NCI-H748 (cell line): Measurements from ENCODE around the gene SLC25A31.

Source experiments
- DNase-seq: peaks from one replicate; lab custom pipeline; 2025; ENCODE audit not compliant: unreplicated experiment; lab: John Stamatoyannopoulos, UW

Gene SLC25A31

DNA sequence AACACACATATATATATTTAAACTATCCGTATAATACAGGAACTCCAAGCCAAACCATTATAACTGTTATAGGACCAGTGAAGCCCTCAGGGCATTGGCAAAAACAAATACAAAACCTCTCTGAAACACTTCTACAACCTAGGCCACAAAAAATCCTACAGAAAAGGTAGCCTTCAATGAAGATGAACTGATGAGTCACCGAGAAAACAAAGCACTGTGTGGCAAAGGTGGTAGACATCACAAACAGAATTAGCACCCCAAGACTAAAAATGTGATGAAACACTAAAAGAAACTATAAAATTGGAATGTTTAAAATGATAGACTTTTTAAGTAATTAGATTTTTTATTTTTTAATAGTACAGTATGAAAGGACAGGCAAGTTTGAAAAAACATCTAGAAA, 46.4 kb downstream of the SLC25A31 start:
- DNase-seq = no peak

DNA sequence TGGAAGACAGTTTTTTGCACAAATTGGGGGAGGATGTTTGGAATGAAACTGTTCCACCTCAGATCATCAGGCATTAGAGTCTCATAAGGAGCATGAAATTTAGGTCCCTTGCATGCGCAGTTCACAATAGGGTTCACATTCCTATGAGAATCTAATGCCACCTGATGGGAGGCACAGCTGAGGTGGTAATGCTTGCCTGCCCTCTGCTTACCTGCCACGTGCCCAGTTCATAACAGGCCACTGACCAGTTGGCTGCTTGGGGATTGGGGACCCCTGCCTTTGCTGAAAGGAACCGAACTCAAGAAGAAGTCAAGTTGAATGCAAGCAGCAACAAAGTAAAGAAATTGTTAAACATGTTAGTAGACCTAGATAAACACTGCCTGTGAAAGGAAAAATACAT, 47.3 kb downstream of the SLC25A31 start:
- DNase-seq = no peak

DNA sequence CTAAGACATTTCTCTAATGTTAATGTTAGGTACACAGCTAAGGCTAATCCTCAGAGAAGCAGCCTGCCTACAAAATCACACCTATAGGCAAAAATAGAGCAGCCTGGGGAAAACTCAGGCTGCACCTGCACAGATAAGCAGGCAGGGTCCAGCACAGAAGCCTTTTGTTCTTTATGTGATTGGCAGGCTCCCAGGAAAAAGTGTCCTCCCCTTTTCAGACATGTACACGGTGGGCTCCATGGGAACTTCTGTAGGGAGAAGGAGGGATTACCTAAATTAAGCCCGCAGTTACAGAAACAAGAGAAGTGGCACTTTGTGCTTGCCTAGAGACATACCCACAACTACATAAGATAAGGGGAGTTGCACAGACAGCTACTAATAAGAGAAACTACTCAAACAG, 47.9 kb downstream of the SLC25A31 start:
- DNase-seq = peak; percentile 41

DNA sequence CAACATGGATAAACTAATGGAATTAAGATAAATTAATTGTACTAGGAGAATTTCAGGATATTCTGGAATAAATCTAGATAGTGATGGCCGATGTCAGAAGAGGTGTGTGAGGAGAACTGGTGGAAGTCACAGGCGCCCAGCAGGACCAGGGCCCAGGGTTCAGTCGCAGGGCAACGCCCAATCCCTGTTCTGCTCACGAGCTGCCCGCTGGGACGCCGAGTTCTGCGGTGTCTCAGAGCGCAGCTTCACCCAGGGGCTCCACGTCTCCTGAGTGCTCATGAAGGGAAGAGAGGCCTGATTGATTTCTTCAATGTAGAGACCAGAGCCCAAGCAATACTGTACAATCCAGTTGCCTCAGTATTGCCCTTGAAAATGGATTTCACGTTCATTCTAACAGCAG, 50.4 kb downstream of the SLC25A31 start:
- DNase-seq = no peak

DNA sequence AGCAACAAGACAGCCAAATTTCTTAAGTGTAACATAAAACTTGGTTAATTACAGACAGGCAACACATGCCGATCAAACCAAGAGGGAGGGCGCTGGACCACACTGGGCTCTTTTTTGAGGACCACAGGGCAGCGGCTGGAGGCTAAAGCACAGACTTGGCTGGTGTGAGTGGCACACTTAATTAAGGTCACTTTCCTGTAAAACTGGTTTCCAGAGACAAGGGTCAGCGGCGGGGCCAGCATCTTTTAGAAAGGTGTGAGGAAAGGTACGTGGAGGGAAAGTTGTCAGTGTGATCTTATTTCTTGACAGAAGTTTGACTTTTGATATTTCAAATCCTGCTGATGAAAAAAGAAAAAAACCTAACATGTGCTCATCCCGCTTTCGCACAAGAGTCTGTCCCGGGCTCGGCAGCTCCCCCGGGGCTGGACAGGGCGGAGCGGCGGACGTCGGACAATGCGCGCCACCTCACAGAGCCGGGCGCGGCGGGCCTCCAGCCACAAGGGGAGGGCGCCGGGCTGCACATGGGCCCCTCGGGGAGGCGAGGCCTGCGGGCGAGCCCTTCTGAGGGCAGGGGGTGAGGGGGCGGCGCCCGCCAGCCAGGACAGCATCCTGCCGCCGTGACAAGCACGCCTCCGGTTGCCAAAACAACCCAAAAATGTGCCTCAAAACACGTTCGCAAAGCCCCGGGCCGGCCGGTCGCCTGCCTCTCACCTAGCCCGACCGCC, 51.3 kb downstream of the SLC25A31 start:
- DNase-seq = peak; percentile 43

DNA sequence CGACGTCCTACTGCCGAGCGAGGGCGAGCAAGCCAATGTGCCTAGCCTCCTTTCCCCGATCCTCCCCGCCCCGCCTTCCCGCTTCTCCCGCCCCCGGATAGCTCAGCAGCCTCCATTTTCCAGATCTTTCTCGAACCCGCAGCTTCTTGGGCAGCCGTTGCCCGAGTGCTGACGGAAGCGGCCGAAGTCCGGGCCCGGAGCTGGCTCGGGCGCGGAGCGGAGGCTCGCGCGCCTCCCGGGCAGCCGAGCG, 51.8 kb downstream of the SLC25A31 start:
- peak; percentile 80 for DNase-seq

DNA sequence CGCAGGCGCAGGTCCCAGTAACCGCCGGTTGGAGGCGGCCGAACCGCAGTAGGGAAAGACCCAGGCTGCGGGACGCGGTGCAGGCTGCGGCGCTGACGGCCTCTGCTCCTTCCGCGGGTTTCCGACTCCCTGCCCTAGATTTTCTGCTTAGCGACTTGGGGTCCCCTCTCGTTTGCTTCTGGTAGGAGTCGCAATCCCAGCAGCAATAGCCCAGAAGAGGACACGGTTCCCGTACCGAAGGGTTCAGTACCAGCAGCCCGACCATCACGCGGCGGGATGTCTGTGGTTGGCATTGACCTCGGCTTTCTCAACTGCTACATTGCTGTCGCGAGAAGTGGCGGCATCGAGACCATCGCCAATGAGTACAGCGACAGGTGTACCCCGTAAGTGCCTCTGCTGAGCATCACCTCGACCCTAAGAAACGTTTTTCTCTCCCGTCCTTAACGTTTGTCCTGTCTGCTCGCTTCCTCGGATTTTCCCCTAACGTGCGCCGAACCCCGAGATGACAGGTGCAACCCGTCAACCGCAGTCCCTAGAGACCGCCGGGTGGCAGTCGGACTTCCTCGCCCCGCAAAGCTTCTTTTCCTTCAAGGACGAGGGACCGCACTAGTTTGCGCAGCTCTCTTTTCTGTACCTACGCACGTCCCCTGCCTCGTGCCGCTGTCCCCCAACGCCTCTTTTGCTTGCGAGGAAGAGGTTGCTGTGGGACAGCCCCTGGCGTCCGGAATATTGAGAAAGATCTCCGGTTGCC, 52.2 kb downstream of the SLC25A31 start, which contains the start of gene HSPA4L:
HSPA4L (plus strand) TSS at position 48 of the 751 bp plus-strand sequence; CDS start at position 277, 229 bp downstream.
- peak; percentile 55 for DNase-seq

DNA sequence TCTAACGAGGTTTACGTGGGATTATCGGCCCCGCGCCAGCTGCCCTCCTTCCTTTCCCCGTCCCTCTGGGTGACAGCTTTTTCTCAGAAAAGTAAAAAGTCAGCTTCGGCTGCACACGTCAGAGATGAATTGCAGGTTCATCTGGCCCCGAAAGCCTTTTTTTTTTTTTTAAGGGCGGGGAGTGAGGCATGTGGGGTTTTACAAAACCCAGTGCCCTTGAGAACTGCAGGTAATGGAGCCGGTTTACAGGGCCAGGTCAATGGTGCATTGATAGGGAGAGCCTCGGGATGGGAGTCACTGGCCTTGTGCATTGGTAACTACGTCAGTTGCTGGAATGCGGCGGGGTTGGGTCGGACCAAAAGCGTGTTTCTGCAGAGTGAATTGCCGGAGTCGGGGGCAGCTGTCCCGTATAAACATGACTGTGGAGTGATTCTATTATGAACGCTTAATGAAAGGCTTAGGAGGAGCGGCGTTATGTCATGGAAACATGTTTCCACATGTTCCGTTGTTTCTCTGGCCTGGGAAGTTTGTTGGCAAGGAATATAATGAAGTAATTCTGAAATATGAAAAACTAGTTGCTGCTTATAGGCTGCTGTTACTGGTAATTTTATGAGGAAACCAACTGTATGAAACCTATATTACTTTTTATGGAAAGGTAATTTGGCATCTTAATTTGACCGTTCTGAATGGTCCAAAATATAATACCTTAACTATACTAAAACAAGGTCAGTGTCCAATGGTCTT, 53.0 kb downstream of the SLC25A31 start:
- peak; percentile 40 for DNase-seq

DNA sequence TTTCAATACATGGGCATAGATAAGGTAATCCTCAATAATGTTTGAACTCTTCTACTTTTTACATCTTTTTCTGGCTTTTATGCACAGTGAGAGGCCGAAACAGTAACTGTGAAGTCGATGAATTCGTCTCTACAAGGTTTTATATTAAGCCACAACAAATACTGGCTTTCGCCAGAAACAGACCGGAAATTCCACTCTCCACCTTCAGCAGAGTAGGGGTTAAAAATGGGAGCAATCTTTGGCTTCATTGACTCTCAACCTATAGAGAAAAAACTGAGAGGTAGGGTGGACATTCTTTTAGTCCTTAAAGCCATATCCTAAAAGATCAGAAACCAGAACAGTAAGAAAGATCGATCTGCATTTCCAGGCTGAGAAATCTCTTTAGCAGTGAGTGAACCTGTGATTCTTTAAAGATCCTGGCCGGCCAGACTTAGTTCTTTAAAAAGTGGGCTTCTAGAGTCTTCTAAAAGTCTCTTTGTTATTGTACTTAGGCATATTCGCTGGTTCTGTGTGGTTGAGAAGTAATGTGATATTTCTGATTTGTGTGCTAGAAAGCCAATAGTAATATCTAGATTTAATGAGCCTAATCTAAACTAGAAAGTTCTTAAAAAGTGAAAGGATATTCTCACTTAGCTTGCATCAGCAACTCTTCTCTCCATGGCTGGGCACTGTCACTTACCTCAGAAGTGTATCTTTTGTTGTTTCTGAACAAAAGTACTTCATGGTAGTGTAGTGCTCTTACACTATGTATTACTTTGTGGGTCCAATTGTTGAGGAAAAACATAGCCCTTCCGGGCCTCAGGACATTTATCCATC, 54.0 kb downstream of the SLC25A31 start:
- no peak for DNase-seq

DNA sequence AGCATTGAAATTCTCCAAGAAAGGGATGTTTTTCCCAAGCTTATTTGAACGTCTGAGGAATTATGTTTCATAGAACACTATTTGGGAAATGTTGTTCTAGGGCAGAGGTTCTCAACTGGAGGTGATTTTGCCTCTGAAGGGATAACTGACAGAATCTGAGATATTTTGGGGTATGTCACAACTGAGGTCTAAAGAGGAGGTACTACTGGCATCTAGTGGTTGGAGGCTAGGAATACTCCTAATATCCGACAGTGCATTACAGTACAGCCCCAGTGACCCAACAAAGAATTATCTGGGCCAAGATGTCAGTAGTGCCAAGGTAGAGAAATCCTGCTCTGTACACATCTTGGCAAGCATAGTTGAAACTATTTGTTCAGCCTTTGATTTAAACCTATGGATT, 58.3 kb downstream of the SLC25A31 start:
- peak; percentile 1 for DNase-seq

DNA sequence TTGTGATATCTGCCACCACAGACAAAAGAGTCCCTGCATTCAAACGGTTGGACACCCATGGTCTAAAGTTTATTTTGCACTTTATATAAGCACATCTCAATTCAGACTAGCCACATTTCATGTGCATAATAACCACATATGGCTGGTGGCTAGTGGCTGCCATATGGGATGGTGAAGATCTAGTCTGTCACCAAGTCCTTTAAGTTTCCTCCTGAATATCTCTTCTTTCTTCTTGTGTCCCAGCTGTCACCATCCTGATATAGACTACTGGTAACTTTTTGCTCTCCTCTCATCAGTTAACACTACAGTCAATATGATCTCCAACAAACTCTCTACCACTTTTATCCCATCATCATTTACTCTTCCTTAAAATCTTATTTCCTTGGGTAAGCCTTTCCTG, 61.2 kb downstream of the SLC25A31 start:
- DNase-seq = no peak

DNA sequence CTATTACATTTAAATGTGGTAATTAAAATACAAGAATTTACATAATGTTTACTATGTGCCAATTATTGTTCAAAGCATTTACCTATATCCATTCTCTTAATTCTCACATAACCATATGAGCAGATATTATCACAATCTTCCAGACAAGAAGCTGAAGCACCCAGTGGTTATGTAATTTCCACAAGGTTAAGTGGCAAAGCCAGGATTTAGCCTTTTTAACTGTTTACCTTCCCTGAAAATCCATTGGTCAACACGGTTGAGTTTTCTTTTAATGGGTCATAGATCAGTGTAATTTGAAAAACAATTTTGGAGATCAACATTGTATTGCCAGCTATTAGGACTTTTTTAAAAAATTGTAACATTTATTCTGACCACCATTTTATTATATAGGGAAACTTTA, 63.3 kb downstream of the SLC25A31 start:
- no peak for DNase-seq

DNA sequence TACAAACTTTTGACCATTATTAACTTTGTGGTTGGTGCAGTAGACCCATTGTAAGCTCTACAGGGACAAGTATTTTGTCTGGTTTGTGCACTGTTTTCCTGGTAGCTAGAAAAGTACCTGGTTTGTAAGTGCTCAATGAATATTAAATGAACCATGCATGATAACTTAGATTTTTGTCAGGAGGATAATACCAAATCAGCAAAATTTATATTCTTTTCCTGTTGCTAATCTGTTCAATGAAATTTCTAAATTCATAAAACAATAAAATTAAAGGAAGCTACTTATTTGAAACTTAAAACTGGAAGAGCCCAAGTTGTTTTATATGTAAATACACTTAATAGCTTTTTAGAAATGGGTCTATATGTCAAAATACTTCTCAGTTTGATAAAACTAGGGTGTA, 69.5 kb downstream of the SLC25A31 start:
- DNase-seq = no peak

DNA sequence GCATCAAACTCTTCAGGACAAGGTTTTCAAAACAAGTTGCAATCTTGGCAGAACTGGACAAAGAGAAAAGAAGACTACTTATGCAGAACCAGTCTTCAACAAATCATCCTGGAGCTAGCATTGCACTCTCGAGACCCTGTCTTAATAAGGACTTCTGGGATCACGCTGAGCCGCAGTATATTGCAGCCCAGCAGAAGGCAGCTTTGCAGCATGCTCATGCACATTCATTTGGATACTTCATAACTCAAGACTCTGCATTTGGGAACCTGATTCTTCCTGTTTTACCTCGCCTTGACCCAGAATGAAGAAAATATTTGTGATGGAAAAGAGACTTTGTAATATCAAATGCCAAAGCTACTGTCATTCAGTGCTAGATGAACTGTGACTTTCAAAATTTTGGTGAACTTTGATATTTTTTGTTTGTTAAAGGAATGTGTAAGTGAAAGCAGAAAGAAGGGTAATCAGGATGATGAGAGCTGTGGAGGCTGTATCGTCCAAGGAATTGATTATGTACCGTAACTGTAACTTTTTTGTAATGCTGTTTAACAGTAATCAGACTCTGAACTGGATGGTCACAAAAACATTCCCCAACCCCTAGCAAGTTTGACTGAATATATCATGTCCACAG, 79.1 kb downstream of the SLC25A31 start:
- no peak for DNase-seq

DNA sequence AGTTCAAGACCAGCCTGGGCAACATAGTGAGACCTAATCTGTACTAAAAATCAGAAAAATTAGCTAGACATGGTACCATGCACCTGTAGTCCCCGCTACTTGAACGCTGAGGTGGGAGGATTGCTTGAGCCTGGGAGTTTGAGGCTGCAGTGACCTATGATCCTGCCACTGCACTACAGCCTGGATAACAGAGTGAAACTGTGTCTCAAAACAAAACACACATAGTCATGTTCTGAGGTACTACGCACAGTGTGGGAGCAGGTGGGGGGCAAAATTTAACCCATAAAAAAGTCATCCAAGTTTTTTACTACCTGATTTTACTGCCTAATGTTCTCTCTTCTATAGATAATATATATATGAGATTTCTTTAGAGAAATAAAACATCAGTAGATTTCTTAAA, 80.4 kb downstream of the SLC25A31 start:
- DNase-seq = no peak

DNA sequence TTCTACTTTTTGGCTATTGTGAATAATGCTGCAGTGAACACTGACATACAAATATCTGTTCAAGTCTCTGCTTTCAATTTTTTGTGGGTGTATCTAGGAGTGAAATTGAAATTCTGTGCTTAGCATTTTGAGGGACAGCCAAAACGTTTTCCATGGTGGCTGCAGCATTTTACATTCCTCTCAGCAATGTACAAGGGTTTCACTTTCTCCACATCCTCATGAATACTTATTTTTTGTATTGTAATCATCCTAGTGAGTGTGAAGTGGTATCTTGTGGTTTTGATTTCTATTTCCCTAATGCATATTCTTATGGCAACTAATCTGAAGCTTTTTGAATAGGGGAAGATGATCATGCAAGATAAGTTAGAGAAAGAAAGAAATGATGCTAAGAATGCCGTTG, 92.2 kb downstream of the SLC25A31 start:
- no peak for DNase-seq
